GM21360 (cell line): ENCODE results near the gene DYRK3.

Experiments
- ATAC-seq: cut with Tn5 transposase; IDR thresholded peaks from one replicate; pipeline ENCODE4 v1.9.1; 2021; ENCODE audit warnings: mild to moderate bottlenecking, moderate library complexity; ENCODE audit not compliant: unreplicated experiment

Gene DYRK3

GRCh38 chr1:206658981-206659273, 23.6 kb downstream of the DYRK3 start:
- no peak for ATAC-seq

- ATAC-seq = no peak
Observed at GRCh38 chr1:206660136-206660535, 24.8 kb downstream of the DYRK3 start.

GRCh38 chr1:206661161-206661820, 26.0 kb downstream of the DYRK3 start:
- no peak for ATAC-seq

- no peak for ATAC-seq
Observed at GRCh38 chr1:206662396-206663092, 27.2 kb downstream of the DYRK3 start.

- no peak for ATAC-seq
Observed at GRCh38 chr1:206663362-206663761, 28.0 kb downstream of the DYRK3 start.

DNA sequence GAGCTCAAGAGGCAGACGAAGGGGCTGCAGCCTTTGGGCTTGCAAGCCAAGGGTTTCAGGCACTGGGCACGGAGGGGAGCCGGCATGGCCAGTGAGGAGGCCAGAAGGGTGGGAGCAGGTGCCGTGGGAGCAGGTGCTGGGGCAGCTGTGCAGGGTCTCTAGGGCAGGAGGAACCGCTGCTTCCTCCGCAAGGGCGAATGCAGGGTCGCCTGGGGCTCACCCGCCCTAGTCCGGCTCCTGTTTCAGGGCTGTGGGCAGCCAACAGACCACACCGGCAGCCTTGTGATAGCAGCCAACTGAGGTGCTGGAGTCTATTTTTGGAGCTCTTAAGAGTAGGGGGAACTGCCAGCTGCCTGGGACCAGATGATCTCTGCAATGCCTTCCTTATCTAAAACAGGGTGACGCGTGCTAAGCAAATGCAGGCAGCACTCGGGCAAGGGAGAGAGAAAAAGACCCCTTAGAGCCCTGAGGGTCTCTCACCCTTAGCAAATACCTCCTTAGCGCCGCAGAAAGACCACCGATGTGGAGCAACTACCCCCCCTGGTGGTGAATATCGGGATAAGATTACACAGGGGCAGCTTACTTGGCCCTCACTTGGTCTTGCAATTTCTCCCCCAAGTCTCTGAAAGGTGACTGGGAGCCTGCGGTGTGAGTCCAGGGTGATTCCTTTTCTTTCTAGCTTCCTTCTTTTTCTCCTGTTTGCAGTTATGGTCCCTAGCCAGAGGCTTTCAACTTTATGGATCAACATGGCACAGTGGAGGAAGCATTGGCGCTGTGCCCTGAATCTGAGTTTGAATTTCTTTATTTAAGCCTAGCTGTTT, 28.7 kb downstream of the DYRK3 start:
- ATAC-seq = no peak

GRCh38 chr1:206664740-206665139, 29.4 kb downstream of the DYRK3 start:
- ATAC-seq = no peak

DNA sequence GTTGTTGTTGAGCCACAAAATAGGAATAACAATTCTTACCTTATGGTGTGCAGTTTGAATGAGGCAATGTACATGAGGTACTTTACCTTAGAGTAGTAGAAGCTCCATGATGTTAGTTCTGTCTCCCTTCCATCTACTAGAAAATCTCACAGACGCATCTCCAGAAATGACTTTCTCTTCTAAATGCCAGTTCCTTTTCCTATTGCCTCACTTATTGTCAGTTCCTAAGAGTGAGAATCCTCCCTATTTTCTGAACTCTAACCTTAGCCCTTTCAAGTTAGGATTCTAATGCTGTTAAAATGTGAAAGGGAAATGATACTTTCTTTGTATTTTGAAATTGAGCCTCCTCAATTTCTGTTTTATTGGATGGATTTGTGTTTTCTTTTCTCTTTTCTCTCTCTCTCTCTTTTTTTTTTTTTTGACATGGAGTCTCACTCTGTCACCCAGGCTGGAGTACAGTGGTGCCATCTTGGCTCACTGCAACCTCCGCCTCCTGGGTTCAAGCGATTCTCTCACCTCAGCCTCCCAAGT, 30.8 kb downstream of the DYRK3 start:
- ATAC-seq = no peak

DNA sequence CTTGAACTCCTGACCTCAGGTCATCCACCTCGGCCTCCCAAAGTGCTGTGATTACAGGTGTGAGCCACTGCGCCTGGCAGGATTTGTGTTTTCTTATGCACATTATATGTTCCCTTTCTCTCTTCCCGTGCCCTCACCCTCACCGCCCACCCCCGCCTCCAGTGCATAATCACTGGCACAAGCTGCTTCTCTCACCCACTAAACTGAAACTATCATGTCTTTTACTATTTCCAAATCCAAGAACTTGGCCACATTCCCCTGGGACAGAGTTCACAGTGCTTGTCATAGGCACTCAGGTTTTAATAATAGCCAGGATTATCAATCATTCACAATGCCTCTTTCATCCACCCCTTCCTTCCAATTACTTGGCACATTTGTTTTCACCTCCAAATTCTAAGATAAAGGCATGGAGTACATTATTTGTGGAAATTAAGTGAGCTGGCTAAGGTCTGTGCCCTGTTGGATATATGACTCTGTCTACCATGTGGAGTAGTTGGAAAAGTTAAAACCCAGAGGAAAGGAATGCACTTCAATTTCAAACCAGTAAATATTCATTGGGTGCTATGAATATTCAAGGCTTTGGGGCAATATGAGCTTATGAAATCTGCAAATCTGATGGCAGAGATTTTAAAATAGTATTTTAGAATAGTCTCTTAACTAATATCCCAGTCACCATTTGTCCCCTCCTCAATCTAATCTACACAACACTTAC, 31.8 kb downstream of the DYRK3 start:
- no peak for ATAC-seq

- ATAC-seq = no peak
Observed at GRCh38 chr1:206668351-206668750, 33.0 kb downstream of the DYRK3 start.

DNA sequence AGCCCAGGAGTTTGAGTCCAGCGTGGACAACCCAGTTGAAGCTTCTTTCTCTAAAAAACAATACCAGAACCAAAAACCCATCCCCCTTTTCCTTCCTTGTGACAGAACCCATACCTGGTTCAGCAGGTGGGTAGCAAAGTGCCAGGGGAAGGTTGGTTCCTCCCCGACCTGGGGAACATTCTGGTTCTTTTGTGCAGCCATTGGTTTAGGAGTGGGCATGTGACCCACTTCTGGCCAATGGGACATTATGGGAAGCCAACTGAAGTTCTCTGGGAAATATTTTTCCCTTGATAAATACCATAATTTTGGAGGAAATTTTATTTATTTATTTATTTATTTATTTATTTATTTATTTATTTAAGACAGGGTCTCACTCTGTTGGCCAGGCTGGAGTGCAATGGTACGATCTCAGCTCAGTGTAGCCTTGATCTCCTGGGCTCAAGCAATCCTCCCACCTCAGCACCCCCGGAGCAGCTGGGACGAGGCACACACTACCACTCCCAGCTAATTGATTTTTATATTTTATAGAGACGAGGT, 33.6 kb downstream of the DYRK3 start:
- no peak for ATAC-seq

DNA sequence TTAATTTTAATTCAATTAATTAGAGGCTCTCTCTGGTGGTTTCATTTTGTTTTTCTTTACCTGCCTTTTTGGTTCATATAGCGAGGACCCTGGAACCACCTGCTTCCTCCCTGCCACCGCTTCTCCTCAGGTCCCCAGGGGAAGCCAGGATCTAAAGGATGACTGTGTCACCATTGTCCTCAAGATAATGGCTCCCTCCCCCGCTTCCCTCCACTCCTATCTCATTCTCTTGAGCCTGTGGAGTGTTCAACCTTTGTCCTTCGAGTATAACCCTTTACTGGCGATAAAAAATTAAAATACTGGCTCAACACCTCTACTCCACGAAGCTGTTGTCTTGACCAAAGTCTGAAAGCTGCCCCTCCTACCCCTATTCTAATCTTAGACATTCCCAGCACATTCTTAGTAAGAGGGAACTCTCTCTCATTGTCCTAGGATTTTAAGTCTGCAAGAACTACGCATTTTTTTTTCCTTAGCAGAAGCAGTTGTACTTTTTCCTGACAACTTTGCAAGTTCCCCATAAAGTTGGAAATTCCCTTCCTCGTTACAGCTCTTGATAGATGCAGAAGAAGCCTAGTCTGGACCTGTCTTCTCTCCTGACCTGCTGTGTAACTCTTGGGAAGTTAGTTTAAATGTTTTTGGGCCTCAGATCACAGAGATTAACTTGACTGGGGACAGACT, 36.8 kb downstream of the DYRK3 start:
- ATAC-seq = no peak

DNA sequence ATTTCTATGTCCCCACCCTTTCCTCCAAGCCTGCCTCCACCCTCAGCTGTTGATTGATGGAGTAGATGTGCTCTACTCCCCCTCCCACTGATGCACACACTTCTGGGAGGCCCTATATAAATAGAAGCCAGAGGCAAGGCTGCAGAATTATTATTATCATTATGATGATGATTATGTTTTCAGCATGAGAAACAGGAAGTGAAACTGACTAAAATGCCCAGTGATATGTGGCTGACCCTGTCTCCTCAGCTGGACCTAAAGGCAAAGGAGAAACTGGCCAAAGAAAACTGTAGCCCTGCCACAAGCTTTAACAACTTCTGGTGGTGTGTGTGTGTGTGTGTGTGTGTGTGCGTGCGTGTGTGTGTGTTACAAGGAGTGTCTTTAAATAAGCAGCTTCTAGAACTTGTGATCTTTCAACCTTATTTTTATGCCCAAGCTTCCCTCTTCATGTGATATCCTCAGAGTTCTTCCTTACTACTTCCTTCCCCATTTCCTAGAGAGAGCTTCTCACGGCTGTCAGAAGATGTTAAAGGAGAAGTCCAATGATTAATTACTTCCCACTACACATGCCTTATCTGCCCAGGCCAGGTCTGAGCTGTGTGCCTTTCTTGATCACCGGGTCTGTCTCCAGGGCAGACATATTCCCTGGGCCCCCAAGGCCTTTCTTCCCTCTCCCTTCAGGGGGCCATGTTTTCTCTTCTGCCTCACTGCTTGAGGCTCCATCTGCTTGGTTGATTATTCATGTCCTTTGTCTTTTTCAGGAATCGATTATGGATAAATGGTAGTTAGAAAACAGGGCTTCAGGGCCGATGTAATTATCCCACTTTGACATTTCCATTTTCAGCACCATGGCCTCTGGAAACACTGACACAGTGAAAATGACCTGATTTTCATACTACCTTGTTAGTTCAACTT, 37.8 kb downstream of the DYRK3 start:
- no peak for ATAC-seq

DNA sequence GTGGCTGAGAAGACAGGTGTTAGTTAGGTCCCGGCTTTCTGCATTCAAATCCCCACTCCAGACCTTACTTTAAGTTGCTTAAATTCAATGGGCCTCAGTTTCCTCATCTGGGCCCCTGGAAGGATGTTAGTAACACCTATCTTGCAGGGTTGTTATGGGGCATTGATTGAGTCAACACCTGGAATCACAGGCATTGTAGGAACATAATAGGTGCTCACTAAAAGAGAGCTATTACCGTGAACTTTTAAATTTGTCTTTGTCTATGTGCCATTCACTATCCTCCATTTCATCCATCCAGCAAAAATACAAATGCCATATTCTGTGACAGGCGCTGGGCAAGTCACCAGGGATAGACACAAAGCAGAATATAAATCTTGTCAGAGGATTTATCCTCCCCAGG, 38.9 kb downstream of the DYRK3 start:
- ATAC-seq = no peak

- no peak for ATAC-seq
Observed at GRCh38 chr1:206674745-206675175, 39.4 kb downstream of the DYRK3 start.

GRCh38 chr1:206676499-206676898, 41.2 kb downstream of the DYRK3 start:
- no peak for ATAC-seq

- no peak for ATAC-seq
Observed at GRCh38 chr1:206678490-206678889, 43.2 kb downstream of the DYRK3 start.

DNA sequence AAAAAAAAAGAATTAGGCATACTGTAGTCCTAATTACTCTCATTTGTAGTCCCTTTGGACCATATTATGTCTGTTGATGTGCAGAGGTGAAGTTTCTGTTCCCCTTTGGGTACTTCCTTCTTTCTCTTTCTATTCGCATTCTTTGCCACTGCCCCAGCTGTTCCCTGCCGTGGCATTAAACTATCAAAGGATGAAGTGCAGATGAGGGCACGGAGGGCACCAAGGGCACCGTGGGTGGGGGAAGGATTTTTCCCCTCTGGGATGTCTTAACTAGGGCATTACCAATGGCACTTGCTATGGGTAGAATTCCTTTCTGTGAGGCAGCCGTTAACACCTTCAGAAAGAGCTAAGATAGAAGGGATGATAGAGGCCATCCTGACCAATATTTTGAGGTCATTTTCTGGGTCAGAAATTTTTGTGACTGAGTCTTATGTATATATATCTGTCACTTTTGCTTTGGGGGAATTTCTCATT, 44.4 kb downstream of the DYRK3 start:
- peak; percentile 72 for ATAC-seq

GRCh38 chr1:206680279-206680678, 44.9 kb downstream of the DYRK3 start:
- ATAC-seq = no peak
